C4-2B (cell line): Measurements from ENCODE around the gene NFIB.

Experiments used
- CTCF ChIP-seq: fragments of 450-650 bp; conservative IDR thresholded peaks from 2 replicates; pipeline ENCODE4 v1.5.1; 2017; ENCODE audit warnings: mild to moderate bottlenecking
- ZFX ChIP-seq: fragments of 450-650 bp; IDR thresholded peaks from 2 replicates; pipeline ENCODE4 v1.6.1; 2017

DNA sequence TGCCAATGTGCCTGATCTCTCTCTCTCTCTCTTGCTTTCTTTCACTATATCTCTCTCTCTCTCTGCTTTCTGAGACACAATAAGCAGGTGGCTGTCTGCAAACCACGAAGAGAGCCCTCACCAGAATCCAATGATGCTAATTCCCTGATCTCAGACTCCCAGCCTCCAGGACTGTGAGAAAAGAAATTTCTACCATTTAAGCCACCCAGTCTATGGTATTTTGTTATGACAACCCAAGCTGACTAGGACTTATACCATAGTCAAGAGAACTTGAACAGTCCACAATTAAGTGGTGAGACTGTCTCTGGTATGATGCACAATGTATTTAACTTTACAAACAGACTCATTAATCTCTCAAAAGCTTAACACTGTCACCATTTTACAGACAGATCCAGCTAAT lies 67.0 kb downstream of the NFIB start:
- TF ChIP-seq CTCF (no peak), ZFX (no peak)
